H1 (cell line): ENCODE measurements around the gene RNU11. TPM values are rescaled to one million over a fixed set of nuclear protein-coding genes. Genes with fewer than 3 reads are reported as not detected.

ENCODE experiments used
- BCL11A ChIP-seq, 2 experiments: IDR thresholded peaks; one replicate each; pipeline ENCODE4 v1.6.1; 2011; ENCODE audit warnings: low read depth in 2 of 2, low read length in 2 of 2, mild to moderate bottlenecking in 2 of 2
- CHD2 ChIP-seq: IDR thresholded peaks from 2 replicates; pipeline ENCODE4 v1.6.1; 2012; ENCODE audit warnings: low read length, improper control_type of control experiment
- CREB1 ChIP-seq: IDR thresholded peaks from 2 replicates; pipeline ENCODE4 v1.6.1; 2012; ENCODE audit warnings: inconsistent platforms
- NRF1 ChIP-seq: IDR thresholded peaks from 2 replicates; pipeline ENCODE4 v1.6.1; 2011; ENCODE audit warnings: mild to moderate bottlenecking, low read depth, low read length, improper control_type of control experiment
- RNF2 ChIP-seq: fragments of 200-900, 300-1000 bp; sonication (generic); IDR thresholded peaks from 2 replicates; pipeline ENCODE4 v1.7.1; 2016; ENCODE audit warnings: borderline replicate concordance, low read depth, mild to moderate bottlenecking, antibody characterized with exemption, low read length; ENCODE audit not compliant: poor library complexity, severe bottlenecking; ENCODE audit errors: missing control alignments
- SIN3A ChIP-seq, 2 experiments: IDR thresholded peaks in 1 of 2; conservative IDR thresholded peaks in 1 of 2; 2 replicates each; pipeline ENCODE4 v1.6.1; 2011 to 2012; ENCODE audit warnings: low read length in 2 of 2, improper control_type of control experiment in 1 of 2, low read depth in 1 of 2, mild to moderate bottlenecking in 1 of 2
- TAF1 ChIP-seq: IDR thresholded peaks from 2 replicates; pipeline ENCODE4 v1.6.1; 2011; ENCODE audit warnings: mild to moderate bottlenecking, low read depth, low read length
- TCF12 ChIP-seq: IDR thresholded peaks from 2 replicates; pipeline ENCODE4 v1.6.1; 2011; ENCODE audit warnings: low read depth, mild to moderate bottlenecking, low read length
- TEAD4 ChIP-seq: IDR thresholded peaks from 2 replicates; pipeline ENCODE4 v1.6.1; 2012; ENCODE audit warnings: low read depth, low read length, inconsistent platforms, mixed read lengths
- polyA plus RNA-seq, 7 experiments: library from polyadenylated mRNA; depleted of rRNA in 3 of 7; stranded (reverse) in 5 of 7; unstranded in 2 of 7; fragments of >200 nt in 5 of 7; fragments of 200-250 nt in 2 of 7; gene quantifications; 1 replicate in 5 of 7; 2 replicates in 1 of 7; 4 replicates in 1 of 7; pipeline versions ENCODE4 v1.2.1 to v1.2.3, GENCODE V29; 2011 to 2013; ENCODE audit warnings: missing spikeins in 2 of 7, mixed read lengths in 2 of 7
- total RNA-seq: library from RNA; stranded (reverse); fragmentation: NEBNext Ultra II Directional; extraction: Animal tissue kit (Norgen Biotek cat#: 25700); gene quantifications from 2 replicates; pipeline ENCODE4 v1.2.1, GENCODE V29; 2021
- TF ChIP-seq, protein P1 (sequence below): fragments of 300-600 bp; sonication (generic); IDR thresholded peaks from 2 replicates; pipeline ENCODE4 v1.7.1; 2012; ENCODE audit warnings: low read length, moderate library complexity, mild to moderate bottlenecking, inconsistent platforms; ENCODE audit not compliant: insufficient replicate concordance
- TF ChIP-seq, protein P2 (sequence below): IDR thresholded peaks from 2 replicates; pipeline ENCODE4 v1.6.1; 2012; ENCODE audit warnings: inconsistent platforms

RNU11 gene
- total and polyA plus RNA-seq, 2 of the 8 experiments (the other 6 are each of a cell fraction or from before 2014, with no cell fraction given) = not detected

GRCh38 chr1:28648008-28648473 is 359 bp upstream of the RNU11 start (continued):
- TF ChIP-seq, protein P1, sequence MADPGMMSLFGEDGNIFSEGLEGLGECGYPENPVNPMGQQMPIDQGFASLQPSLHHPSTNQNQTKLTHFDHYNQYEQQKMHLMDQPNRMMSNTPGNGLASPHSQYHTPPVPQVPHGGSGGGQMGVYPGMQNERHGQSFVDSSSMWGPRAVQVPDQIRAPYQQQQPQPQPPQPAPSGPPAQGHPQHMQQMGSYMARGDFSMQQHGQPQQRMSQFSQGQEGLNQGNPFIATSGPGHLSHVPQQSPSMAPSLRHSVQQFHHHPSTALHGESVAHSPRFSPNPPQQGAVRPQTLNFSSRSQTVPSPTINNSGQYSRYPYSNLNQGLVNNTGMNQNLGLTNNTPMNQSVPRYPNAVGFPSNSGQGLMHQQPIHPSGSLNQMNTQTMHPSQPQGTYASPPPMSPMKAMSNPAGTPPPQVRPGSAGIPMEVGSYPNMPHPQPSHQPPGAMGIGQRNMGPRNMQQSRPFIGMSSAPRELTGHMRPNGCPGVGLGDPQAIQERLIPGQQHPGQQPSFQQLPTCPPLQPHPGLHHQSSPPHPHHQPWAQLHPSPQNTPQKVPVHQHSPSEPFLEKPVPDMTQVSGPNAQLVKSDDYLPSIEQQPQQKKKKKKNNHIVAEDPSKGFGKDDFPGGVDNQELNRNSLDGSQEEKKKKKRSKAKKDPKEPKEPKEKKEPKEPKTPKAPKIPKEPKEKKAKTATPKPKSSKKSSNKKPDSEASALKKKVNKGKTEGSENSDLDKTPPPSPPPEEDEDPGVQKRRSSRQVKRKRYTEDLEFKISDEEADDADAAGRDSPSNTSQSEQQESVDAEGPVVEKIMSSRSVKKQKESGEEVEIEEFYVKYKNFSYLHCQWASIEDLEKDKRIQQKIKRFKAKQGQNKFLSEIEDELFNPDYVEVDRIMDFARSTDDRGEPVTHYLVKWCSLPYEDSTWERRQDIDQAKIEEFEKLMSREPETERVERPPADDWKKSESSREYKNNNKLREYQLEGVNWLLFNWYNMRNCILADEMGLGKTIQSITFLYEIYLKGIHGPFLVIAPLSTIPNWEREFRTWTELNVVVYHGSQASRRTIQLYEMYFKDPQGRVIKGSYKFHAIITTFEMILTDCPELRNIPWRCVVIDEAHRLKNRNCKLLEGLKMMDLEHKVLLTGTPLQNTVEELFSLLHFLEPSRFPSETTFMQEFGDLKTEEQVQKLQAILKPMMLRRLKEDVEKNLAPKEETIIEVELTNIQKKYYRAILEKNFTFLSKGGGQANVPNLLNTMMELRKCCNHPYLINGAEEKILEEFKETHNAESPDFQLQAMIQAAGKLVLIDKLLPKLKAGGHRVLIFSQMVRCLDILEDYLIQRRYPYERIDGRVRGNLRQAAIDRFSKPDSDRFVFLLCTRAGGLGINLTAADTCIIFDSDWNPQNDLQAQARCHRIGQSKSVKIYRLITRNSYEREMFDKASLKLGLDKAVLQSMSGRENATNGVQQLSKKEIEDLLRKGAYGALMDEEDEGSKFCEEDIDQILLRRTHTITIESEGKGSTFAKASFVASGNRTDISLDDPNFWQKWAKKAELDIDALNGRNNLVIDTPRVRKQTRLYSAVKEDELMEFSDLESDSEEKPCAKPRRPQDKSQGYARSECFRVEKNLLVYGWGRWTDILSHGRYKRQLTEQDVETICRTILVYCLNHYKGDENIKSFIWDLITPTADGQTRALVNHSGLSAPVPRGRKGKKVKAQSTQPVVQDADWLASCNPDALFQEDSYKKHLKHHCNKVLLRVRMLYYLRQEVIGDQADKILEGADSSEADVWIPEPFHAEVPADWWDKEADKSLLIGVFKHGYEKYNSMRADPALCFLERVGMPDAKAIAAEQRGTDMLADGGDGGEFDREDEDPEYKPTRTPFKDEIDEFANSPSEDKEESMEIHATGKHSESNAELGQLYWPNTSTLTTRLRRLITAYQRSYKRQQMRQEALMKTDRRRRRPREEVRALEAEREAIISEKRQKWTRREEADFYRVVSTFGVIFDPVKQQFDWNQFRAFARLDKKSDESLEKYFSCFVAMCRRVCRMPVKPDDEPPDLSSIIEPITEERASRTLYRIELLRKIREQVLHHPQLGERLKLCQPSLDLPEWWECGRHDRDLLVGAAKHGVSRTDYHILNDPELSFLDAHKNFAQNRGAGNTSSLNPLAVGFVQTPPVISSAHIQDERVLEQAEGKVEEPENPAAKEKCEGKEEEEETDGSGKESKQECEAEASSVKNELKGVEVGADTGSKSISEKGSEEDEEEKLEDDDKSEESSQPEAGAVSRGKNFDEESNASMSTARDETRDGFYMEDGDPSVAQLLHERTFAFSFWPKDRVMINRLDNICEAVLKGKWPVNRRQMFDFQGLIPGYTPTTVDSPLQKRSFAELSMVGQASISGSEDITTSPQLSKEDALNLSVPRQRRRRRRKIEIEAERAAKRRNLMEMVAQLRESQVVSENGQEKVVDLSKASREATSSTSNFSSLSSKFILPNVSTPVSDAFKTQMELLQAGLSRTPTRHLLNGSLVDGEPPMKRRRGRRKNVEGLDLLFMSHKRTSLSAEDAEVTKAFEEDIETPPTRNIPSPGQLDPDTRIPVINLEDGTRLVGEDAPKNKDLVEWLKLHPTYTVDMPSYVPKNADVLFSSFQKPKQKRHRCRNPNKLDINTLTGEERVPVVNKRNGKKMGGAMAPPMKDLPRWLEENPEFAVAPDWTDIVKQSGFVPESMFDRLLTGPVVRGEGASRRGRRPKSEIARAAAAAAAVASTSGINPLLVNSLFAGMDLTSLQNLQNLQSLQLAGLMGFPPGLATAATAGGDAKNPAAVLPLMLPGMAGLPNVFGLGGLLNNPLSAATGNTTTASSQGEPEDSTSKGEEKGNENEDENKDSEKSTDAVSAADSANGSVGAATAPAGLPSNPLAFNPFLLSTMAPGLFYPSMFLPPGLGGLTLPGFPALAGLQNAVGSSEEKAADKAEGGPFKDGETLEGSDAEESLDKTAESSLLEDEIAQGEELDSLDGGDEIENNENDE = no peak
- TF ChIP-seq TCF12 (no peak), TAF1 (peak; percentile 66), RNF2 (no peak), SIN3A (conservative IDR thresholded peaks at IDR 0.05 in 1 of 2, IDR thresholded peaks at IDR 0.05 in 1 of 2; ENCODE audit: low read depth in 1 of 2, low read length in 2 of 2) (0 out of 4 replicates have a peak, but pooled peaks of 1 of the 2 experiments have one; percentile 34), TEAD4 (no peak; the same call in 1 of the 2 replicates), NRF1 (peak; percentile 54), CREB1 (no peak), CHD2 (no peak), BCL11A (IDR thresholded peaks at IDR 0.05; ENCODE audit: low read depth in 2 of 2, low read length in 2 of 2) (no peak)
- TF ChIP-seq, protein P2, sequence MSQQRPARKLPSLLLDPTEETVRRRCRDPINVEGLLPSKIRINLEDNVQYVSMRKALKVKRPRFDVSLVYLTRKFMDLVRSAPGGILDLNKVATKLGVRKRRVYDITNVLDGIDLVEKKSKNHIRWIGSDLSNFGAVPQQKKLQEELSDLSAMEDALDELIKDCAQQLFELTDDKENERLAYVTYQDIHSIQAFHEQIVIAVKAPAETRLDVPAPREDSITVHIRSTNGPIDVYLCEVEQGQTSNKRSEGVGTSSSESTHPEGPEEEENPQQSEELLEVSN = peak; percentile 9; the same call in 1 of the 2 replicates
